OCI-LY3 (cell line): ENCODE data around the gene IFNLR1.

ENCODE experiments used
- EZH2phosphoT487 ChIP-seq: fragments of 200-600 bp; shearing (Covaris generic); IDR thresholded peaks from 2 replicates; pipeline ENCODE4 v1.6.1; 2018; ENCODE audit warnings: antibody characterized with exemption, mixed run types, low read depth
- TF ChIP-seq, protein P1 (sequence below): fragments of 200-600, 300-600 bp; sonication (generic); IDR thresholded peaks from 2 replicates; pipeline ENCODE4 v1.5.1; 2014; ENCODE audit warnings: antibody characterized with exemption, low read length, low read depth

DNA sequence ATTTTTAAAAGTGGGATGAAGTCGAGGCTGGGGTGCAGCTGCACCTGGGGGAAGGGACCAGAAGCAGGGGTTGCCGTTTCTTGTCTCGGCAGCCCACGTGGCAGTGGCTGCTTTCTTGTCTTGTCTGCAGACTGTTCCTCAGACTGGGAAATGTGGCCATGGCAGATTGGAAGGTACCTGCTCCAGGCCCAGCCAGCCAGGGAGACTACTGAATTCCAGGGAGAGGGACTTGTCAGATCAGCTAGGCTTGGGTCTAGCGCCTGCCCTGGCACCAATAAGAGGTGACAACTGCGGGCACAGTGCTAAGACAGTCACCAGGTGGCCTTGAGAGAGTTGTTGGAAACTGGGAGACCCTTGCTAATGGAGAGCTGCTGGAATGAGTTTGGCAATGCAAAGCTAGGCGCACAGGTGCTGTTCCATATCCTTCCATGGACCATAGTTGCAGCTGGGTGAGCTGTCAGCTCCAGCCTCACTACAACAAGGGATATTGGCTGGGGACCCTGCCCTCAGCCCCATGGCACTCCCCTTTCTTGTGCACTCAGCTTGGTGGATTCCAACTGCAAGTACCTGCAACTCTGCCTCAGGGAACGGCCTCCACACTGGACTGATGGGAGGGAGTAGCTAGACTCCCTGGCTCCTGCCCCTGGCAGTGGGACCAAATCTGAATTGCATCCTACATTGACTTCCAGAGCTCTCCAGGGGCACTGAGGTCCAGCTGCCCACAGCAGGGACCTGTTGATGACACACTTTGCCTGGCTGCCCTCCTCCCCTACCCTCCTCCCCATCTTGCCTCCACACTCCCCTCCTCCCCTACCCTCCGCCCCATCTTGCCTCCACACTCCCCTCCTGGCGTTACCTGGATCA is 34.2 kb downstream of the IFNLR1 start:
- TF ChIP-seq, protein P1, sequence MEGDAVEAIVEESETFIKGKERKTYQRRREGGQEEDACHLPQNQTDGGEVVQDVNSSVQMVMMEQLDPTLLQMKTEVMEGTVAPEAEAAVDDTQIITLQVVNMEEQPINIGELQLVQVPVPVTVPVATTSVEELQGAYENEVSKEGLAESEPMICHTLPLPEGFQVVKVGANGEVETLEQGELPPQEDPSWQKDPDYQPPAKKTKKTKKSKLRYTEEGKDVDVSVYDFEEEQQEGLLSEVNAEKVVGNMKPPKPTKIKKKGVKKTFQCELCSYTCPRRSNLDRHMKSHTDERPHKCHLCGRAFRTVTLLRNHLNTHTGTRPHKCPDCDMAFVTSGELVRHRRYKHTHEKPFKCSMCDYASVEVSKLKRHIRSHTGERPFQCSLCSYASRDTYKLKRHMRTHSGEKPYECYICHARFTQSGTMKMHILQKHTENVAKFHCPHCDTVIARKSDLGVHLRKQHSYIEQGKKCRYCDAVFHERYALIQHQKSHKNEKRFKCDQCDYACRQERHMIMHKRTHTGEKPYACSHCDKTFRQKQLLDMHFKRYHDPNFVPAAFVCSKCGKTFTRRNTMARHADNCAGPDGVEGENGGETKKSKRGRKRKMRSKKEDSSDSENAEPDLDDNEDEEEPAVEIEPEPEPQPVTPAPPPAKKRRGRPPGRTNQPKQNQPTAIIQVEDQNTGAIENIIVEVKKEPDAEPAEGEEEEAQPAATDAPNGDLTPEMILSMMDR: no peak
- TF ChIP-seq EZH2phosphoT487: no peak
